ENCODE measurements around the gene USF1. TPM values are rescaled to one million over a fixed set of nuclear protein-coding genes. Genes with fewer than 3 reads are reported as not detected.
A peak's percentile ranks its signal among the peaks of the same experiment; 100 is the strongest.

Gene USF1
- total and polyA plus RNA-seq, 4 donors: 67.5 to 95.1 (median 73.5) TPM

DNA sequence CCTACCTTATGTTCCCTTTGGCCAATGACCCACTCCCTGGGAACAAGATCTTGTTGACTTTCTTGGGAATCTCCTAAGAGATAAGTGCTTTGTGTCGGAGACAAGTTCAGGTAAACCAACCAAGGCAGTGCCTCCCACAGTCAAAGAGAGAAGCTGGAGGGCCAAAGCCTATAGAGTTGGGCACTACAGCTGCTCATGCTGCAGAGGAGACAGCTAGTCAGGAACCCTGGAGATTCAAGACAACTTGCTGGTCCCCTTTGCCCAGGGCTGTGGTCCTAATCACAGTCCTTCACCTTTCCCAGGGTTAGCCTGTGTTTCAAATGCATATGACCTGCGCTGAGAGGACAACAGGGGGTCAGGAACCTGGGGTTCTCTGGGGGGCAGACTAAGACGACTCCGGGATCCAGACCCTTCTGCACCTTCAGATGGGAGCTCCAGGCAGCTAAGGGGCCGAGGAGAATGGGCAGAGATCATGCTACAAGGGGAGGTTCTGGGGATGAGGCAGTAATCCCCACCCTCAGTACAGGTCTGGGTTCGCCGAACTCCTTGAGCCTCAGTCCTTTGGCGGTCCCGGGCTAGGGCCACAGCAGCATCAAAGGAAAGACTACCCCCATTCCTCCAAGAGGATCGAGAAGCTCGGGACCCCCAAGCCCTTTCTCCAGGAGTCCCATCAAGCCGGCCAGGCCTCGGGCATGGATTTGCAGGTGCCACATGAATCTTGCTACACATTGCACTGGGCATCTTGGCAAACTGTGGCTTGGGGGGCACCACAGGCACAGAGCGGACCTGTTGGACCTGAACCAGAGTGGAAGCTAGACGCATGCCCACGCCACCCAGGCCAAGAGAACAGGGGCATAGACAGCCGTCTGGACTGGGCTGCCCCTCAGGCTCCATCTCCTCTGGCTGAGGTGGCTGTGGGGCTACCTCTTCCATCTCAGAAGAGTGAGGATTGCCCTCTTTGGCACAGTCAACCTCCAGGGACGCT lies 2.0 kb upstream of the USF1 start:
- H3K27me3 ChIP-seq (ENCODE audit: control insufficient read depth in 3 of 3, insufficient read depth in 3 of 3, low read length in 2 of 3): peaks cover 0 to under 1% (median 0%) of the 10 kb centered on the region in 3 donors
- H3K36me3 ChIP-seq (ENCODE audit: control insufficient read depth in 4 of 4, insufficient read depth in 4 of 4, low read length in 4 of 4): peaks cover under 1 to 15% (median 5%) of the 10 kb centered on the region in 4 donors
- H3K9ac ChIP-seq (ENCODE audit: insufficient read depth in 1 of 2, low read length in 2 of 2): no peak overlapping the region

DNA sequence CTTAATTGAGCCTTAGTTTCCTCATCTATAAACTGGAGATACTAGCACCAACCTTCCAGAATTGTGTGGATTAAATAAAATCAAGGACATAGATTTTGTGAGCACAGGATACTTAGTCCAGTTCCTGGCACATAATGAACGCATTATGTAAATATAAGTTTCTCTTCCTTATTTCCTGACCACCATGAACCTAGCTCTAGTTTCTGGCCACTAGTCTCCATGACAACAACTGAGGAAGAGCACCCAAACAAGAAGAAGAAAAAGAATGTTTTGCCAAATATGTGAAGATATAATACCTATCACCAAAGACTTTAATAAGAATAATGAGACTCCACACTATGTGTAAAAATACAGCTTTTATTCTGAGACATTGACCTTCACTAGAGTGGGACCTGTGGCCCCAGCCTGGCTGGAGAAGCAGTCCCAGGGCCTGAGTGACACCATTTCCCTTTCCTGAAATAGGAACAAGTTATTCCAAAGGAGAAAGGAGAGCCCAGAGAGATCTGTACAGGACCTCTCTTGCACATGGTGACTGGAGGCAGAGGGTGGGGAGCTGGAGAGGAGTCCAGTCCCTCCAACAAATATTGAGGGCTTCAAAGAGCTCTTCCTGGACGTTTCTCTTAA lies 940 bp upstream of the USF1 start:
- peaks cover 0 to 10% (median 4%) of the 10 kb centered on the region in 4 donors for H3K9me3 ChIP-seq (ENCODE audit: control insufficient read depth in 4 of 4, insufficient read depth in 3 of 4, low read length in 3 of 4)
- ATAC-seq (ENCODE audit: insufficient read depth, low FRiP score) (no peak), DNase-seq (peak in 1 of 3 donors; percentile 20)
- TF ChIP-seq, protein P1, sequence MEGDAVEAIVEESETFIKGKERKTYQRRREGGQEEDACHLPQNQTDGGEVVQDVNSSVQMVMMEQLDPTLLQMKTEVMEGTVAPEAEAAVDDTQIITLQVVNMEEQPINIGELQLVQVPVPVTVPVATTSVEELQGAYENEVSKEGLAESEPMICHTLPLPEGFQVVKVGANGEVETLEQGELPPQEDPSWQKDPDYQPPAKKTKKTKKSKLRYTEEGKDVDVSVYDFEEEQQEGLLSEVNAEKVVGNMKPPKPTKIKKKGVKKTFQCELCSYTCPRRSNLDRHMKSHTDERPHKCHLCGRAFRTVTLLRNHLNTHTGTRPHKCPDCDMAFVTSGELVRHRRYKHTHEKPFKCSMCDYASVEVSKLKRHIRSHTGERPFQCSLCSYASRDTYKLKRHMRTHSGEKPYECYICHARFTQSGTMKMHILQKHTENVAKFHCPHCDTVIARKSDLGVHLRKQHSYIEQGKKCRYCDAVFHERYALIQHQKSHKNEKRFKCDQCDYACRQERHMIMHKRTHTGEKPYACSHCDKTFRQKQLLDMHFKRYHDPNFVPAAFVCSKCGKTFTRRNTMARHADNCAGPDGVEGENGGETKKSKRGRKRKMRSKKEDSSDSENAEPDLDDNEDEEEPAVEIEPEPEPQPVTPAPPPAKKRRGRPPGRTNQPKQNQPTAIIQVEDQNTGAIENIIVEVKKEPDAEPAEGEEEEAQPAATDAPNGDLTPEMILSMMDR (IDR thresholded peaks at IDR 0.05; ENCODE audit: control extremely low read depth, extremely low read depth): no peak
- no peaks in the 10 kb centered on the region for H3K27me3 ChIP-seq (ENCODE audit: control insufficient read depth in 3 of 3, insufficient read depth in 3 of 3, low read length in 2 of 3)
- no peak overlapping the region for H3K4me3 ChIP-seq
- H3K36me3 ChIP-seq (ENCODE audit: control insufficient read depth in 4 of 4, insufficient read depth in 4 of 4, low read length in 4 of 4): peaks cover 11 to 22% (median 15%) of the 10 kb centered on the region in 4 donors
- no peak overlapping the region for H3K9ac ChIP-seq (ENCODE audit: insufficient read depth in 1 of 2, low read length in 2 of 2)
- peak overlapping the region; percentile 95 to 96 for H3K27ac ChIP-seq (ENCODE audit: low read depth in 1 of 2, low read length in 1 of 2)
- H3K4me1 ChIP-seq (ENCODE audit: control insufficient read depth in 5 of 5, insufficient read depth in 5 of 5, low read length in 5 of 5): peaks cover 5 to 11% (median 5%) of the 10 kb centered on the region in 5 donors
- 56 to 61% methylated on average over 2 of the region's 2 CpGs for WGBS, 2 donors

More for the DNA sequence above, 2.0 kb upstream of the USF1 start:
- TF ChIP-seq, protein P1 (IDR thresholded peaks at IDR 0.05; ENCODE audit: control extremely low read depth, extremely low read depth): no peak
- ATAC-seq (ENCODE audit: insufficient read depth, low FRiP score) (no peak), DNase-seq (no peak)
- H3K4me3 ChIP-seq: no peak overlapping the region
- peak overlapping the region in 1 of 2 donors; percentile 58 for H3K27ac ChIP-seq (ENCODE audit: low read depth in 1 of 2, low read length in 1 of 2)
- WGBS, 2 donors: 97% methylated on average over 18 of the region's 18 CpGs
- peaks cover 5 to 11% (median 5%) of the 10 kb centered on the region in 5 donors for H3K4me1 ChIP-seq (ENCODE audit: control insufficient read depth in 5 of 5, insufficient read depth in 5 of 5, low read length in 5 of 5)
- peaks cover 0 to 10% (median 4%) of the 10 kb centered on the region in 4 donors for H3K9me3 ChIP-seq (ENCODE audit: control insufficient read depth in 4 of 4, insufficient read depth in 3 of 4, low read length in 3 of 4)

DNA sequence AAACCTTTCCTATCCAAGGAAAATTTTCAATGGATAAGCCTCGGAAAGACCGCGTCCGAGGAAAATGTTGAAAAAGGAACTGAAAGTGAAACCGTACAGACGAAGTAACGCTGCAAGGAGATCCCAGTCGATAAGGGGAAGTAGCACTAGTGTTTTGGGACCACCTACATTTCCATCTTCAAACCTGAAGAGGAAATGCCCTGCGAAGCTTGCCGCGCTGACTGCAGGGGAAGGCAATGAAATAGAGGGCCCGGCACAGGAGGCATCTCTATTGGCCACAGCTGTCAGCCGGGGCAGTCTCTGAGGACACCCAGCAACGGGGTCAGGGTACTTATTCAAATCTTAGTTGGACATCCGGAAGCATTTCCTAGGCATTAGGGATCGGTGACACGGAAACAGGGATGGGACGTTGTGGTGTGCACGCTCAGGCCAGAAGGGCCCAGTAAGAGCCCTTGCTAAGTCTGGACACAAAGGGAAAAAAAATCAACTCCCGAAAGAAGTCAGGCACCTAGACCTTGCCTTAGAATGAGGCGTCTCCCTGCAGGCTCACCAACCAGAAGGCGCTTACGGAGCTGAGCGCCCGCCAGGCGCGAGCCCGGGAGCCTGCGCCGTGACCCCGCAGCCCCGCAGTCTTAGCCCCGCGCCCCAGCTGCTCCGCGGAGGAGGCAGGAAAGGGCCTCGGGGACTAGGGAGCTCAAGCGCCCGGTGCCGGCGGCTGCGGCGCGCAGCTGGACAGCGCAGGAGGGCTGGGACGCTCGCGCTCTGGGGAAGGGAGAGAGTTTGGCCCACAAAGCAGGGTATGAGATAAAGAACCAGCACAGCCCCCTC lies 655 bp downstream of the USF1 start:
- Histone ChIP-seq H3K27ac (ENCODE audit: low read depth in 1 of 2, low read length in 1 of 2) (peak overlapping the region; percentile 95 to 96), H3K36me3 (ENCODE audit: control insufficient read depth in 4 of 4, insufficient read depth in 4 of 4, low read length in 4 of 4) (peaks cover 23 to 30% (median 25%) of the 10 kb centered on the region in 4 donors), H3K9ac (ENCODE audit: insufficient read depth in 1 of 2, low read length in 2 of 2) (peak overlapping the region; percentile 79 to 93), H3K9me3 (ENCODE audit: control insufficient read depth in 4 of 4, insufficient read depth in 3 of 4, low read length in 3 of 4) (peaks cover 0 to 10% (median 4%) of the 10 kb centered on the region in 4 donors), H3K4me3 (peak overlapping the region; percentile 71), H3K4me1 (ENCODE audit: control insufficient read depth in 5 of 5, insufficient read depth in 5 of 5, low read length in 5 of 5) (peaks cover 5 to 11% (median 5%) of the 10 kb centered on the region in 5 donors), H3K27me3 (ENCODE audit: control insufficient read depth in 3 of 3, insufficient read depth in 3 of 3, low read length in 2 of 3) (no peaks in the 10 kb centered on the region)
- DNase-seq (peak; percentile 79 to 83 (median 81)), ATAC-seq (ENCODE audit: insufficient read depth, low FRiP score) (peak; percentile 70)
- 0 to 1% methylated on average over 46 to 48 of the region's 48 CpGs for WGBS, 2 donors
- TF ChIP-seq, protein P1 (IDR thresholded peaks at IDR 0.05; ENCODE audit: control extremely low read depth, extremely low read depth): no peak

All from lung (tissue), 12 donors.